ENCODE data around the gene BCAT1. TPM values are rescaled to one million over a fixed set of nuclear protein-coding genes. Genes with fewer than 3 reads are reported as not detected.
"Not testable (repeated sequence)": the region's sequence is repeated elsewhere in the genome, so short reads cannot be mapped to it uniquely, and the experiment has no call there.

BCAT1 gene
- total and polyA plus RNA-seq, 2 donors (not counting 1 experiment from before 2014, with no cell fraction given), result 0.33 to 9.6 TPM

- TF ChIP-seq EZH2 (IDR thresholded peaks at IDR 0.05; ENCODE audit: borderline replicate concordance, insufficient read depth, low read depth, low read length, poor library complexity, severe bottlenecking), result no peak
- no peak for TF ChIP-seq CTCF (IDR thresholded peaks at IDR 0.05)
- ATAC-seq (ENCODE audit: low read depth), result no peak
- no peak for DNase-seq
- Histone ChIP-seq H3K4me2 (replicated peaks; ENCODE audit: low read depth, low read length, poor library complexity, severe bottlenecking) (no peak overlapping the region), H4K20me1 (ENCODE audit: control insufficient read depth, insufficient read depth, low read length, poor library complexity, severe bottlenecking) (no peaks in the 10 kb centered on the region), H2AFZ (ENCODE audit: insufficient read depth, low read depth, low read length, poor library complexity, severe bottlenecking) (no peak overlapping the region), H3K27ac (ENCODE audit: low read length in 2 of 2) (no peak overlapping the region), H3K79me2 (ENCODE audit: control insufficient read depth, insufficient read depth, low read length) (no peaks in the 10 kb centered on the region), H3K36me3 (replicated peaks in 1 of 2; ENCODE audit: control extremely low read depth in 1 of 2, control insufficient read depth in 1 of 2, extremely low read depth in 1 of 2, insufficient read depth in 2 of 2, low read length in 1 of 2) (no peaks in the 10 kb centered on the region), H3K27me3 (replicated peaks in 1 of 4; ENCODE audit: control extremely low read depth in 1 of 4, control insufficient read depth in 3 of 4, insufficient read depth in 4 of 4, low read length in 3 of 4) (no peaks in the 10 kb centered on the region), H3K4me1 (ENCODE audit: control insufficient read depth in 2 of 2, insufficient read depth in 2 of 2, low read length in 2 of 2) (no peaks in the 10 kb centered on the region), H3K9me3 (ENCODE audit: control extremely low read depth in 1 of 3, control insufficient read depth in 2 of 3, insufficient read depth in 1 of 3, low read length in 2 of 3) (no peaks in the 10 kb centered on the region), H3K4me3 (ENCODE audit: control extremely low read depth in 1 of 5, extremely low read depth in 1 of 5, insufficient read depth in 1 of 5, low read depth in 2 of 5, low read length in 4 of 5) (no peak overlapping the region), H3K9ac (ENCODE audit: low read length) (no peak overlapping the region)
- intact Hi-C loops (cut with micrococcal nuclease), result no loop called here
- ChIA-PET POLR2A (interaction anchor here (0.7 kb wide), 2 partner anchors 21 to 1008 kb away, joined by 5 to 6 read pairs; no protein-coding TSS in a partner anchor), CTCF (no interaction called here)
- no peaks in the 10 kb centered on the region for H3K9me3 Mint-ChIP-seq (ENCODE audit: insufficient read depth)
- no peaks in the 10 kb centered on the region for H3K27me3 Mint-ChIP-seq
- WGBS (ENCODE audit: insufficient coverage), result no CpG with 5 or more reads among the region's 3 CpGs
- no peak overlapping the region for H3K4me3 Mint-ChIP-seq
- H3K27ac Mint-ChIP-seq, result no peak overlapping the region
- H3K4me1 Mint-ChIP-seq, result no peaks in the 10 kb centered on the region
These were observed 73.9 kb downstream of the BCAT1 start for GRCh38 chr12:24875014-24875413.

GRCh38 chr12:24872211-24872610 lies 76.7 kb downstream of the BCAT1 start:
- no peaks in the 10 kb centered on the region for H3K36me3 ChIP-seq (replicated peaks in 1 of 2; ENCODE audit: control extremely low read depth in 1 of 2, control insufficient read depth in 1 of 2, extremely low read depth in 1 of 2, insufficient read depth in 2 of 2, low read length in 1 of 2)
- no peaks in the 10 kb centered on the region for H3K27me3 ChIP-seq (replicated peaks in 1 of 4; ENCODE audit: control extremely low read depth in 1 of 4, control insufficient read depth in 3 of 4, insufficient read depth in 4 of 4, low read length in 3 of 4)
- TF ChIP-seq EZH2 (IDR thresholded peaks at IDR 0.05; ENCODE audit: borderline replicate concordance, insufficient read depth, low read depth, low read length, poor library complexity, severe bottlenecking), result no peak
- no peak for TF ChIP-seq CTCF (IDR thresholded peaks at IDR 0.05)
- intact Hi-C loops (cut with micrococcal nuclease), result no loop called here
- Mint-ChIP-seq H3K9me3 (ENCODE audit: insufficient read depth) (no peaks in the 10 kb centered on the region), H3K27ac (no peak overlapping the region), H3K27me3 (no peaks in the 10 kb centered on the region), H3K4me3 (no peak overlapping the region), H3K4me1 (no peaks in the 10 kb centered on the region)
- H3K27ac ChIP-seq (ENCODE audit: low read length in 2 of 2), result no peak overlapping the region
- ATAC-seq (ENCODE audit: low read depth), result no peak
- H3K9me3 ChIP-seq (ENCODE audit: control extremely low read depth in 1 of 3, control insufficient read depth in 2 of 3, insufficient read depth in 1 of 3, low read length in 2 of 3), result no peaks in the 10 kb centered on the region
- ChIA-PET CTCF (interaction anchor here (0.7 kb wide), 1 partner anchor 14 kb away, joined by 3 read pairs; no protein-coding TSS in a partner anchor), POLR2A (no interaction called here)
- H3K9ac ChIP-seq (ENCODE audit: low read length), result no peak overlapping the region
- no peaks in the 10 kb centered on the region for H4K20me1 ChIP-seq (ENCODE audit: control insufficient read depth, insufficient read depth, low read length, poor library complexity, severe bottlenecking)
- WGBS (ENCODE audit: insufficient coverage), result no CpG with 5 or more reads among the region's 1 CpG
- no peaks in the 10 kb centered on the region for H3K4me1 ChIP-seq (ENCODE audit: control insufficient read depth in 2 of 2, insufficient read depth in 2 of 2, low read length in 2 of 2)
- no peak overlapping the region for H3K4me3 ChIP-seq (ENCODE audit: control extremely low read depth in 1 of 5, extremely low read depth in 1 of 5, insufficient read depth in 1 of 5, low read depth in 2 of 5, low read length in 4 of 5)
- no peak for DNase-seq
- H3K4me2 ChIP-seq (replicated peaks; ENCODE audit: low read depth, low read length, poor library complexity, severe bottlenecking), result no peak overlapping the region
- H2AFZ ChIP-seq (ENCODE audit: insufficient read depth, low read depth, low read length, poor library complexity, severe bottlenecking), result no peak overlapping the region
- no peaks in the 10 kb centered on the region for H3K79me2 ChIP-seq (ENCODE audit: control insufficient read depth, insufficient read depth, low read length)

GRCh38 chr12:24866139-24866538 lies 82.8 kb downstream of the BCAT1 start:
- H3K9me3 ChIP-seq (ENCODE audit: control extremely low read depth in 1 of 3, control insufficient read depth in 2 of 3, insufficient read depth in 1 of 3, low read length in 2 of 3); POLR2A ChIA-PET; DNase-seq; H3K4me3 Mint-ChIP-seq; H3K79me2 ChIP-seq (ENCODE audit: control insufficient read depth, insufficient read depth, low read length); H3K4me2 ChIP-seq (replicated peaks; ENCODE audit: low read depth, low read length, poor library complexity, severe bottlenecking); H3K27me3 Mint-ChIP-seq; H3K4me1 Mint-ChIP-seq; H3K9ac ChIP-seq (ENCODE audit: low read length); H4K20me1 ChIP-seq (ENCODE audit: control insufficient read depth, insufficient read depth, low read length, poor library complexity, severe bottlenecking); H3K27ac ChIP-seq (ENCODE audit: low read length in 2 of 2); H3K4me1 ChIP-seq (ENCODE audit: control insufficient read depth in 2 of 2, insufficient read depth in 2 of 2, low read length in 2 of 2); H2AFZ ChIP-seq (ENCODE audit: insufficient read depth, low read depth, low read length, poor library complexity, severe bottlenecking); H3K27me3 ChIP-seq (replicated peaks in 1 of 4; ENCODE audit: control extremely low read depth in 1 of 4, control insufficient read depth in 3 of 4, insufficient read depth in 4 of 4, low read length in 3 of 4); intact Hi-C loops (cut with micrococcal nuclease); ATAC-seq (ENCODE audit: low read depth); H3K27ac Mint-ChIP-seq; H3K4me3 ChIP-seq (ENCODE audit: control extremely low read depth in 1 of 5, extremely low read depth in 1 of 5, insufficient read depth in 1 of 5, low read depth in 2 of 5, low read length in 4 of 5); H3K9me3 Mint-ChIP-seq (ENCODE audit: insufficient read depth); H3K36me3 ChIP-seq (replicated peaks in 1 of 2; ENCODE audit: control extremely low read depth in 1 of 2, control insufficient read depth in 1 of 2, extremely low read depth in 1 of 2, insufficient read depth in 2 of 2, low read length in 1 of 2): not testable (repeated sequence)
- CTCF ChIA-PET, result interaction anchor here (1.5 kb wide), 1 partner anchor 14 kb away, joined by 3 read pairs; no protein-coding TSS in a partner anchor
- WGBS (ENCODE audit: insufficient coverage), result over 99% methylated on average over 24 of the region's 24 CpGs

All from B cell (primary cell).